H9 (cell line): Measurements from ENCODE around the gene FAM193A. TPM values are rescaled to one million over a fixed set of nuclear protein-coding genes. Genes with fewer than 3 reads are reported as not detected.

Experiments used
- DNase-seq: peaks from one replicate; pipeline ENCODE4 v3.0.0-alpha.2; 2017
- H2AFZ ChIP-seq: one replicate; pipeline ENCODE4 v1.6.1; 2013; ENCODE audit warnings: mild to moderate bottlenecking, low read length, control low read depth, moderate library complexity
- H2AK5ac ChIP-seq: 2 replicates; pipeline ENCODE4 v1.6.1; 2013; ENCODE audit warnings: low read length, control low read depth, mixed read lengths; ENCODE audit not compliant: insufficient read length
- H2BK120ac ChIP-seq: one replicate; pipeline ENCODE4 v1.6.1; 2013; ENCODE audit warnings: low read depth, mild to moderate bottlenecking, low read length, control low read depth, inconsistent platforms; ENCODE audit not compliant: poor library complexity, severe bottlenecking
- H2BK12ac ChIP-seq: 2 replicates; pipeline ENCODE4 v1.6.1; 2013; ENCODE audit warnings: low read length, control low read depth, mixed read lengths, low read depth; ENCODE audit not compliant: insufficient read length
- H2BK15ac ChIP-seq: 2 replicates; pipeline ENCODE4 v1.6.1; 2013; ENCODE audit warnings: low read depth, low read length, control low read depth
- H2BK20ac ChIP-seq: one replicate; pipeline ENCODE4 v1.6.1; 2013; ENCODE audit warnings: low read depth, mild to moderate bottlenecking, low read length, control low read depth, inconsistent platforms; ENCODE audit not compliant: poor library complexity, severe bottlenecking
- H2BK5ac ChIP-seq: 2 replicates; pipeline ENCODE4 v1.6.1; 2013; ENCODE audit warnings: low read length, control low read depth, mixed read lengths; ENCODE audit not compliant: insufficient read length
- H3K14ac ChIP-seq: 2 replicates; pipeline ENCODE4 v1.6.1; 2013; ENCODE audit warnings: low read length, control low read depth; ENCODE audit not compliant: insufficient read depth
- H3K18ac ChIP-seq: 2 replicates; pipeline ENCODE4 v1.6.1; 2013; ENCODE audit warnings: low read depth, mild to moderate bottlenecking, mixed read lengths, low read length, control low read depth; ENCODE audit not compliant: insufficient read length
- H3K23ac ChIP-seq: 2 replicates; pipeline ENCODE4 v1.6.1; 2013; ENCODE audit warnings: low read length, control low read depth, mixed read lengths, low read depth; ENCODE audit not compliant: insufficient read length
- H3K23me2 ChIP-seq: 2 replicates; pipeline ENCODE4 v1.6.1; 2013; ENCODE audit warnings: low read depth, mild to moderate bottlenecking, mixed read lengths, low read length, control low read depth; ENCODE audit not compliant: insufficient read length, poor library complexity, severe bottlenecking
- H3K27ac ChIP-seq: 2 replicates; pipeline ENCODE4 v1.5.1; 2013; ENCODE audit warnings: low read length, control low read depth, mixed read lengths, low read depth; ENCODE audit not compliant: insufficient read length
- H3K27me3 ChIP-seq: 2 replicates; pipeline ENCODE4 v1.6.1; 2013; ENCODE audit warnings: low read length, control low read depth, inconsistent platforms; ENCODE audit not compliant: insufficient read depth
- H3K4ac ChIP-seq: 2 replicates; pipeline ENCODE4 v1.6.1; 2013; ENCODE audit warnings: low read depth, mild to moderate bottlenecking, control low read depth, inconsistent platforms, low read length, moderate library complexity
- H3K4me1 ChIP-seq: 2 replicates; pipeline ENCODE4 v1.6.1; 2013; ENCODE audit warnings: low read length, control low read depth, inconsistent platforms; ENCODE audit not compliant: insufficient read depth
- H3K4me2 ChIP-seq: 2 replicates; pipeline ENCODE4 v1.6.1; 2013; ENCODE audit warnings: low read length, control low read depth, mixed read lengths; ENCODE audit not compliant: insufficient read length, insufficient read depth
- H3K56ac ChIP-seq: 2 replicates; pipeline ENCODE4 v1.6.1; 2013; ENCODE audit warnings: low read depth, mild to moderate bottlenecking, mixed read lengths, low read length, control low read depth; ENCODE audit not compliant: insufficient read length
- H3K79me1 ChIP-seq: 2 replicates; pipeline ENCODE4 v1.6.1; 2013; ENCODE audit warnings: low read depth, mild to moderate bottlenecking, moderate library complexity, low read length, control low read depth, inconsistent platforms; ENCODE audit not compliant: insufficient read depth, poor library complexity, severe bottlenecking
- H3K79me2 ChIP-seq: 2 replicates; pipeline ENCODE4 v1.6.1; 2013; ENCODE audit warnings: low read length, control low read depth, inconsistent platforms; ENCODE audit not compliant: insufficient read depth
- H3K9ac ChIP-seq: 2 replicates; pipeline ENCODE4 v1.6.1; 2013; ENCODE audit warnings: low read length, control low read depth, mixed read lengths; ENCODE audit not compliant: insufficient read length; ENCODE audit errors: extremely low read depth
- H3K9me3 ChIP-seq: one replicate; pipeline ENCODE4 v1.6.1; 2013; ENCODE audit warnings: low read depth, low read length, inconsistent platforms; ENCODE audit not compliant: control insufficient read depth
- H3T11ph ChIP-seq: one replicate; pipeline ENCODE4 v1.6.1; 2013; ENCODE audit warnings: mild to moderate bottlenecking, low read length, control low read depth, inconsistent platforms
- H4K20me1 ChIP-seq: one replicate; pipeline ENCODE4 v1.6.1; 2013; ENCODE audit not compliant: control insufficient read depth, insufficient read length, insufficient read depth
- H4K5ac ChIP-seq: 2 replicates; pipeline ENCODE4 v1.6.1; 2013; ENCODE audit warnings: low read depth, mild to moderate bottlenecking, mixed read lengths, low read length, control low read depth; ENCODE audit not compliant: insufficient read length
- H4K8ac ChIP-seq: replicated peaks from 2 replicates; pipeline ENCODE4 v1.6.1; 2013; ENCODE audit warnings: low read length, control low read depth, mixed read lengths, low read depth; ENCODE audit not compliant: insufficient read length
- H4K91ac ChIP-seq: 2 replicates; pipeline ENCODE4 v1.6.1; 2013; ENCODE audit warnings: low read depth, mild to moderate bottlenecking, moderate library complexity, mixed read lengths, low read length, control low read depth; ENCODE audit not compliant: insufficient read length
- H3K27ac Mint-ChIP-seq, 3 experiments: 2 replicates in 2 of 3; 3 replicates in 1 of 3; pipeline ENCODE4 v1.8.0; 2020 to 2021; ENCODE audit warnings: mixed read lengths in 3 of 3, mild to moderate bottlenecking in 1 of 3, moderate library complexity in 1 of 3
- H3K27me3 Mint-ChIP-seq: 2 replicates; pipeline ENCODE4 v1.8.0; 2021; ENCODE audit warnings: low read depth, mild to moderate bottlenecking, moderate library complexity, mixed read lengths
- H3K36me3 Mint-ChIP-seq, 3 experiments: 2 replicates in 2 of 3; 3 replicates in 1 of 3; pipeline ENCODE4 v1.8.0; 2020 to 2021; ENCODE audit warnings: low read depth in 3 of 3, mixed read lengths in 3 of 3; ENCODE audit not compliant: insufficient read depth in 1 of 3
- H3K4me1 Mint-ChIP-seq, 2 experiments: 2 replicates each; pipeline ENCODE4 v1.8.0; 2020; ENCODE audit warnings: mixed read lengths in 2 of 2
- H3K4me3 Mint-ChIP-seq, 2 experiments: 2 replicates in 1 of 2; 3 replicates in 1 of 2; pipeline ENCODE4 v1.8.0; 2020 to 2021; ENCODE audit warnings: mild to moderate bottlenecking in 2 of 2, mixed read lengths in 2 of 2, moderate library complexity in 1 of 2
- H3K9me3 Mint-ChIP-seq, 2 experiments: 2 replicates in 1 of 2; 3 replicates in 1 of 2; pipeline ENCODE4 v1.8.0; 2020; ENCODE audit warnings: mild to moderate bottlenecking in 2 of 2, mixed read lengths in 2 of 2, moderate library complexity in 1 of 2
- WGBS: extraction: QIAGEN DNeasy Blood & Tissue Kit; methylation state at CpG from one replicate; pipeline ENCODE4 v1.1.7; 2013; ENCODE audit warnings: missing lambda C conversion rate, low lambda C conversion rate, mixed read lengths; ENCODE audit not compliant: insufficient read length; ENCODE audit errors: extremely low coverage; 5-methylcytosine and 5-hydroxymethylcytosine counted together
- total RNA-seq: library from RNA; stranded (reverse); gene quantifications from 2 replicates; pipeline ENCODE4 v1.2.1, GENCODE V29; 2021
- TF ChIP-seq, protein P1 (sequence below): fragments of 200-600 bp; sonication (generic); conservative IDR thresholded peaks from 3 replicates; pipeline ENCODE4 v1.8.0; 2021; ENCODE audit warnings: antibody characterized with exemption, mild to moderate bottlenecking

Gene FAM193A
- total RNA-seq, 1 experiment from 2014 or later = 36.9 TPM

DNA sequence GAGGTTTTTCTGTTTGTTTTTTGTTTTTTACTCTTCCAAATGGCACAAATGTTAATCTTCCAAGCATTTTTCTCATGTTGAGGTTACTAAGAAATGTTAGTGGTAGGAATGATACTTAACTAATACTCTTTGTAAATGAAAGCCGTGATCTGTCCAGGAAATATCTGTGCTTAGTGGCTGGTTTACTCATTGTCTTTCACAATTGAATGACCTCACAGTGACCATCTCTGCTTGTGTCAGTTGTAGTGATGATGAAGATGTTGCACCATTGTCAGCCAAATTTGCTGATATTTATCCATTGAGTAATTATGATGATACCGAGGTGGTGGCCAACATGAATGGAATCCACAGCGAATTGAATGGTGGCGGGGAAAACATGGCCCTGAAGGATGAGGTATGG lies 126.2 kb downstream of the FAM193A start:
- Histone ChIP-seq H3K4ac (no peak overlapping the region), H3K79me2 (no peaks in the 10 kb centered on the region; the same call in 1 of the 2 replicates), H3K4me1 (no peaks in the 10 kb centered on the region), H3K27me3 (no peaks in the 10 kb centered on the region), H2AK5ac (no peak overlapping the region), H3K9ac (no peak overlapping the region), H2BK12ac (no peak overlapping the region), H3K18ac (no peak overlapping the region), H2BK20ac (no peak overlapping the region), H4K20me1 (no peaks in the 10 kb centered on the region), H3K23ac (no peak overlapping the region), H2BK120ac (no peak overlapping the region), H4K5ac (no peak overlapping the region), H2BK15ac (no peak overlapping the region), H3T11ph (no peak overlapping the region), H4K8ac (no peak overlapping the region), H4K91ac (no peak overlapping the region), H2BK5ac (no peak overlapping the region), H3K23me2 (no peaks in the 10 kb centered on the region), H3K4me2 (no peak overlapping the region), H3K79me1 (no peaks in the 10 kb centered on the region), H3K56ac (no peak overlapping the region), H3K9me3 (no peaks in the 10 kb centered on the region), H3K14ac (no peak overlapping the region), H2AFZ (no peak overlapping the region), H3K27ac (no peak overlapping the region)
- no peaks in the 10 kb centered on the region for H3K4me1 Mint-ChIP-seq
- WGBS = no CpG with 5 or more reads among the region's 4 CpGs
- H3K4me3 Mint-ChIP-seq = no peak overlapping the region
- no peaks in the 10 kb centered on the region for H3K27me3 Mint-ChIP-seq
- no peaks in the 10 kb centered on the region for H3K9me3 Mint-ChIP-seq
- DNase-seq = no peak
- TF ChIP-seq, protein P1, sequence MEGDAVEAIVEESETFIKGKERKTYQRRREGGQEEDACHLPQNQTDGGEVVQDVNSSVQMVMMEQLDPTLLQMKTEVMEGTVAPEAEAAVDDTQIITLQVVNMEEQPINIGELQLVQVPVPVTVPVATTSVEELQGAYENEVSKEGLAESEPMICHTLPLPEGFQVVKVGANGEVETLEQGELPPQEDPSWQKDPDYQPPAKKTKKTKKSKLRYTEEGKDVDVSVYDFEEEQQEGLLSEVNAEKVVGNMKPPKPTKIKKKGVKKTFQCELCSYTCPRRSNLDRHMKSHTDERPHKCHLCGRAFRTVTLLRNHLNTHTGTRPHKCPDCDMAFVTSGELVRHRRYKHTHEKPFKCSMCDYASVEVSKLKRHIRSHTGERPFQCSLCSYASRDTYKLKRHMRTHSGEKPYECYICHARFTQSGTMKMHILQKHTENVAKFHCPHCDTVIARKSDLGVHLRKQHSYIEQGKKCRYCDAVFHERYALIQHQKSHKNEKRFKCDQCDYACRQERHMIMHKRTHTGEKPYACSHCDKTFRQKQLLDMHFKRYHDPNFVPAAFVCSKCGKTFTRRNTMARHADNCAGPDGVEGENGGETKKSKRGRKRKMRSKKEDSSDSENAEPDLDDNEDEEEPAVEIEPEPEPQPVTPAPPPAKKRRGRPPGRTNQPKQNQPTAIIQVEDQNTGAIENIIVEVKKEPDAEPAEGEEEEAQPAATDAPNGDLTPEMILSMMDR = no peak
- H3K36me3 Mint-ChIP-seq = peaks cover 41 to 76% (median 56%) of the 10 kb centered on the region in 3 experiments; a peak in 6 of 7 replicates
- no peak overlapping the region for H3K27ac Mint-ChIP-seq
